GM21576 (cell line): ENCODE results near the gene TAF4B.
A peak's percentile ranks its signal among the peaks of the same experiment; 100 is the strongest.
"Not testable (repeated sequence)": the region's sequence is repeated elsewhere in the genome, so short reads cannot be mapped to it uniquely, and the experiment has no call there.

Experiments
- ATAC-seq: cut with Tn5 transposase; IDR thresholded peaks from one replicate; pipeline ENCODE4 v1.9.1; 2021; ENCODE audit warnings: mild to moderate bottlenecking, moderate library complexity; ENCODE audit not compliant: unreplicated experiment

TAF4B gene

GRCh38 chr18:26301681-26302080, 75.4 kb downstream of the TAF4B start:
- ATAC-seq, result no peak

- not testable (repeated sequence) for ATAC-seq
Measured at GRCh38 chr18:26303222-26303621, 77.0 kb downstream of the TAF4B start.

- no peak for ATAC-seq
Measured at GRCh38 chr18:26304511-26304910, 78.3 kb downstream of the TAF4B start.

GRCh38 chr18:26307161-26307773, 81.0 kb downstream of the TAF4B start:
- no peak for ATAC-seq

- no peak for ATAC-seq
Measured at GRCh38 chr18:26309281-26309680, 83.0 kb downstream of the TAF4B start.

- no peak for ATAC-seq
Measured at GRCh38 chr18:26312199-26312598, 86.0 kb downstream of the TAF4B start.

- ATAC-seq, result no peak
Measured at GRCh38 chr18:26317398-26317797, 91.2 kb downstream of the TAF4B start.

- ATAC-seq, result no peak
Measured at GRCh38 chr18:26320686-26321085, 94.4 kb downstream of the TAF4B start.

- no peak for ATAC-seq
Measured at GRCh38 chr18:26322890-26323653, 96.8 kb downstream of the TAF4B start.

GRCh38 chr18:26325771-26326170, 99.5 kb downstream of the TAF4B start:
- ATAC-seq, result no peak

- ATAC-seq, result no peak
Measured at GRCh38 chr18:26327062-26327461, 100.8 kb downstream of the TAF4B start.

GRCh38 chr18:26332991-26333390, 106.7 kb downstream of the TAF4B start:
- ATAC-seq, result no peak

GRCh38 chr18:26335156-26335555, 108.9 kb downstream of the TAF4B start:
- ATAC-seq, result no peak

GRCh38 chr18:26335571-26336487, 109.6 kb downstream of the TAF4B start:
- ATAC-seq, result no peak

GRCh38 chr18:26336572-26336971, 110.3 kb downstream of the TAF4B start:
- no peak for ATAC-seq

- ATAC-seq, result no peak
Measured at GRCh38 chr18:26342646-26343045, 116.4 kb downstream of the TAF4B start.

- ATAC-seq, result no peak
Measured at GRCh38 chr18:26350961-26351360, 124.7 kb downstream of the TAF4B start.

- ATAC-seq, result peak; percentile 75
Measured at GRCh38 chr18:26356045-26356785, 130.0 kb downstream of the TAF4B start.

GRCh38 chr18:26357960-26358359, 131.7 kb downstream of the TAF4B start:
- no peak for ATAC-seq

- ATAC-seq, result no peak
Measured at GRCh38 chr18:26362021-26362420, 135.8 kb downstream of the TAF4B start.

GRCh38 chr18:26367425-26367824, 141.2 kb downstream of the TAF4B start:
- no peak for ATAC-seq
